ENCODE data around the gene FN3KRP. TPM values are rescaled to one million over a fixed set of nuclear protein-coding genes. Genes with fewer than 3 reads are reported as not detected.

FN3KRP gene
- polyA plus RNA-seq, 1 experiment: 15.1 TPM

GRCh38 chr17:82668631-82669099, 47.8 kb upstream of the FN3KRP start:
- Histone ChIP-seq H3K27ac (ENCODE audit: low read depth, low read length) (no peak overlapping the region), H3K27me3 (ENCODE audit: control insufficient read depth, insufficient read depth, low read length) (no peaks in the 10 kb centered on the region), H3K4me3 (ENCODE audit: low read depth, low read length) (no peak overlapping the region), H3K9me3 (ENCODE audit: control insufficient read depth, insufficient read depth, low read length) (no peaks in the 10 kb centered on the region; the same call in 1 of the 2 replicates)
- peak; percentile 18 for DNase-seq (ENCODE audit: low read depth, low spot score)
- ChIA-PET POLR2A (interaction anchor here (0.8 kb wide), 1 partner anchor 48 kb away, joined by 10 read pairs; the partner anchor contains the start of gene FN3KRP), CTCF (interaction anchor here (0.7 to 2.4 kb wide), 12 partner anchors 10 to 208 kb away, joined by 3 to 15 read pairs (median 4); no protein-coding TSS in a partner anchor)
- TF ChIP-seq CTCF (IDR thresholded peaks at IDR 0.05; ENCODE audit: low read depth, low read length): peak; percentile 56

- DNase-seq (ENCODE audit: low read depth, low spot score): no peak
- H3K27me3 ChIP-seq (ENCODE audit: control insufficient read depth, insufficient read depth, low read length): no peaks in the 10 kb centered on the region
- CTCF ChIA-PET: interaction anchor here (0.7 kb wide), 1 partner anchor 129 kb away, joined by 4 read pairs; no protein-coding TSS in a partner anchor
- no peak overlapping the region for H3K27ac ChIP-seq (ENCODE audit: low read depth, low read length)
- no peak for TF ChIP-seq CTCF (IDR thresholded peaks at IDR 0.05; ENCODE audit: low read depth, low read length)
- POLR2A ChIA-PET: no interaction called here
- no peak overlapping the region for H3K4me3 ChIP-seq (ENCODE audit: low read depth, low read length)
- H3K9me3 ChIP-seq (ENCODE audit: control insufficient read depth, insufficient read depth, low read length): no peaks in the 10 kb centered on the region; the same call in 1 of the 2 replicates
Observed at GRCh38 chr17:82670661-82671450, 45.6 kb upstream of the FN3KRP start.

- H3K9me3 ChIP-seq (ENCODE audit: control insufficient read depth, insufficient read depth, low read length): peaks cover 5% of the 10 kb centered on the region; the same call in 1 of the 2 replicates
- TF ChIP-seq CTCF (IDR thresholded peaks at IDR 0.05; ENCODE audit: low read depth, low read length): no peak
- no peak for DNase-seq (ENCODE audit: low read depth, low spot score)
- H3K4me3 ChIP-seq (ENCODE audit: low read depth, low read length): no peak overlapping the region
- H3K27me3 ChIP-seq (ENCODE audit: control insufficient read depth, insufficient read depth, low read length): peaks cover 2% of the 10 kb centered on the region
- CTCF ChIA-PET: no interaction called here
- POLR2A ChIA-PET: no interaction called here
- no peak overlapping the region for H3K27ac ChIP-seq (ENCODE audit: low read depth, low read length)
Observed at GRCh38 chr17:82674656-82675475, 41.6 kb upstream of the FN3KRP start.

GRCh38 chr17:82675476-82676245, 40.8 kb upstream of the FN3KRP start:
- TF ChIP-seq CTCF (IDR thresholded peaks at IDR 0.05; ENCODE audit: low read depth, low read length): no peak
- POLR2A ChIA-PET: no interaction called here
- no peak for DNase-seq (ENCODE audit: low read depth, low spot score)
- Histone ChIP-seq H3K9me3 (ENCODE audit: control insufficient read depth, insufficient read depth, low read length) (peaks cover 10% of the 10 kb centered on the region; the same call in 1 of the 2 replicates), H3K27me3 (ENCODE audit: control insufficient read depth, insufficient read depth, low read length) (peaks cover 2% of the 10 kb centered on the region), H3K4me3 (ENCODE audit: low read depth, low read length) (no peak overlapping the region), H3K27ac (ENCODE audit: low read depth, low read length) (no peak overlapping the region)
- CTCF ChIA-PET: no interaction called here

Data from AG04450 (cell line).